ENCODE measurements around the gene LRRK2. TPM values are rescaled to one million over a fixed set of nuclear protein-coding genes. Genes with fewer than 3 reads are reported as not detected.

Gene LRRK2
- total and polyA plus RNA-seq, 4 donors = 1.5 to 11.5 (median 4.9) TPM

- no peaks in the 10 kb centered on the region for H3K4me1 ChIP-seq (ENCODE audit: control insufficient read depth in 4 of 4, insufficient read depth in 4 of 4, low read length in 3 of 4)
Measured at GRCh38 chr12:40375076-40375475, 150.3 kb downstream of the LRRK2 start.

DNA sequence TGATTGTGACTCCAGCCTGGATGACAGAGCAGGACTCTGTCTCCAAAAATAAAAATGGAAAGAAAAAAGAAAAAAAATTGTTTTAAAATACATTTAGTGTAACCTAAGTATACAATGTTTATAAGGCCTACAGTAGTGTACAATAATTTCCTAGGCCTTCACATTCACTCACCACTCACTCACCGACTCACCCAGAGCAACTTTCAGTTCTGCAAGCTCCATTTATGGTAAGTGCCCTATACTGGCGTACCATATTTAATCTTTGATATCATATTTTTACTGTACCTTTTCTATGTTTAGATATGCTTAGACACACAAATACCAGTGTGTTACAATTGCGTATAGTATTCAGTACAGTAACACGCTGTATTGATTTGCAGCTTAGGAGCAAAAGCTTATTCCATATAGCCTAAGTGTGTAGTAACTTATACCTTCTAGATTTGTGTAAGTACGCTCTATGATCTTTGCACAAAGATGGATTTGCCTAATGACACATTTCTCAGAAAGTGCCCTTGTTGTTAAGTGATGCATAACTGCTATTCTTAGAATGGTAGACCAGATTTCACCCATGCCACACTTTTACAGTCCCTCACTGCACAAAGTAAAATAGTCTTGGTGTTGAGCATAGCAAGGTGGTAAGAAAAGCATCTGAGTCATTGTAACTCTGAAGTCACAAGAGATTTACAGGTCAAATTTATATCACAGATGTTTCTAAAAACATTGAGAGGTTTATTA, 151.9 kb downstream of the LRRK2 start:
- H3K27me3 ChIP-seq (ENCODE audit: control insufficient read depth in 4 of 4, insufficient read depth in 4 of 4, low read length in 3 of 4) = no peaks in the 10 kb centered on the region
- WGBS = 96% methylated on average over 5 of the region's 5 CpGs
- no peaks in the 10 kb centered on the region for H3K4me1 ChIP-seq (ENCODE audit: control insufficient read depth in 4 of 4, insufficient read depth in 4 of 4, low read length in 3 of 4)
- no peak overlapping the region for H3K4me3 ChIP-seq (ENCODE audit: low read depth in 1 of 3, low read length in 3 of 3)
- H3K9ac ChIP-seq (ENCODE audit: low read depth in 1 of 2, low read length in 2 of 2) = no peak overlapping the region
- no peaks in the 10 kb centered on the region for H3K9me3 ChIP-seq (ENCODE audit: control insufficient read depth in 4 of 4, low read length in 3 of 4)
- H3K36me3 ChIP-seq (ENCODE audit: control insufficient read depth in 4 of 4, insufficient read depth in 3 of 4, low read depth in 1 of 4, low read length in 3 of 4) = no peaks in the 10 kb centered on the region
- no peak overlapping the region for H3K27ac ChIP-seq (ENCODE audit: low read depth in 1 of 2, low read length in 2 of 2)
- no peak for DNase-seq (ENCODE audit: low spot score)
- TF ChIP-seq, protein P1, sequence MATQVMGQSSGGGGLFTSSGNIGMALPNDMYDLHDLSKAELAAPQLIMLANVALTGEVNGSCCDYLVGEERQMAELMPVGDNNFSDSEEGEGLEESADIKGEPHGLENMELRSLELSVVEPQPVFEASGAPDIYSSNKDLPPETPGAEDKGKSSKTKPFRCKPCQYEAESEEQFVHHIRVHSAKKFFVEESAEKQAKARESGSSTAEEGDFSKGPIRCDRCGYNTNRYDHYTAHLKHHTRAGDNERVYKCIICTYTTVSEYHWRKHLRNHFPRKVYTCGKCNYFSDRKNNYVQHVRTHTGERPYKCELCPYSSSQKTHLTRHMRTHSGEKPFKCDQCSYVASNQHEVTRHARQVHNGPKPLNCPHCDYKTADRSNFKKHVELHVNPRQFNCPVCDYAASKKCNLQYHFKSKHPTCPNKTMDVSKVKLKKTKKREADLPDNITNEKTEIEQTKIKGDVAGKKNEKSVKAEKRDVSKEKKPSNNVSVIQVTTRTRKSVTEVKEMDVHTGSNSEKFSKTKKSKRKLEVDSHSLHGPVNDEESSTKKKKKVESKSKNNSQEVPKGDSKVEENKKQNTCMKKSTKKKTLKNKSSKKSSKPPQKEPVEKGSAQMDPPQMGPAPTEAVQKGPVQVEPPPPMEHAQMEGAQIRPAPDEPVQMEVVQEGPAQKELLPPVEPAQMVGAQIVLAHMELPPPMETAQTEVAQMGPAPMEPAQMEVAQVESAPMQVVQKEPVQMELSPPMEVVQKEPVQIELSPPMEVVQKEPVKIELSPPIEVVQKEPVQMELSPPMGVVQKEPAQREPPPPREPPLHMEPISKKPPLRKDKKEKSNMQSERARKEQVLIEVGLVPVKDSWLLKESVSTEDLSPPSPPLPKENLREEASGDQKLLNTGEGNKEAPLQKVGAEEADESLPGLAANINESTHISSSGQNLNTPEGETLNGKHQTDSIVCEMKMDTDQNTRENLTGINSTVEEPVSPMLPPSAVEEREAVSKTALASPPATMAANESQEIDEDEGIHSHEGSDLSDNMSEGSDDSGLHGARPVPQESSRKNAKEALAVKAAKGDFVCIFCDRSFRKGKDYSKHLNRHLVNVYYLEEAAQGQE (IDR thresholded peaks at IDR 0.05) = no peak
- TF ChIP-seq GABPA (IDR thresholded peaks at IDR 0.05 in 1 of 2, conservative IDR thresholded peaks at IDR 0.05 in 1 of 2) (no peak), NR2F2 (IDR thresholded peaks at IDR 0.05) (no peak), ZBTB33 (IDR thresholded peaks at IDR 0.05) (no peak), TAF1 (conservative IDR thresholded peaks at IDR 0.05) (no peak), ATF3 (IDR thresholded peaks at IDR 0.05) (no peak), FOXA1 (IDR thresholded peaks at IDR 0.05) (no peak), HNF4A (conservative IDR thresholded peaks at IDR 0.05) (no peak), HNF4G (IDR thresholded peaks at IDR 0.05) (no peak), YY1 (IDR thresholded peaks at IDR 0.05) (no peak), RAD21 (IDR thresholded peaks at IDR 0.05) (no peak), JUND (IDR thresholded peaks at IDR 0.05) (no peak), SP1 (IDR thresholded peaks at IDR 0.05) (no peak), EGR1 (IDR thresholded peaks at IDR 0.05; ENCODE audit: low read depth in 2 of 2) (no peak), RXRA (IDR thresholded peaks at IDR 0.05) (no peak), FOXA2 (IDR thresholded peaks at IDR 0.05) (no peak)
- TF ChIP-seq, protein P2, sequence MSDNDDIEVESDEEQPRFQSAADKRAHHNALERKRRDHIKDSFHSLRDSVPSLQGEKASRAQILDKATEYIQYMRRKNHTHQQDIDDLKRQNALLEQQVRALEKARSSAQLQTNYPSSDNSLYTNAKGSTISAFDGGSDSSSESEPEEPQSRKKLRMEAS (IDR thresholded peaks at IDR 0.05) = no peak

More at GRCh38 chr12:40375076-40375475, 150.3 kb downstream of the LRRK2 start:
- Histone ChIP-seq H3K9me3 (ENCODE audit: control insufficient read depth in 4 of 4, low read length in 3 of 4) (no peaks in the 10 kb centered on the region), H3K36me3 (ENCODE audit: control insufficient read depth in 4 of 4, insufficient read depth in 3 of 4, low read depth in 1 of 4, low read length in 3 of 4) (no peaks in the 10 kb centered on the region), H3K27me3 (ENCODE audit: control insufficient read depth in 4 of 4, insufficient read depth in 4 of 4, low read length in 3 of 4) (no peaks in the 10 kb centered on the region), H3K4me3 (ENCODE audit: low read depth in 1 of 3, low read length in 3 of 3) (no peak overlapping the region), H3K9ac (ENCODE audit: low read depth in 1 of 2, low read length in 2 of 2) (no peak overlapping the region), H3K27ac (ENCODE audit: low read depth in 1 of 2, low read length in 2 of 2) (no peak overlapping the region)
- WGBS = 71% methylated on average over 6 of the region's 6 CpGs
- TF ChIP-seq JUND (IDR thresholded peaks at IDR 0.05) (no peak), CTCF (IDR thresholded peaks at IDR 0.05; ENCODE audit: low read depth, low read length, missing input control) (peak; percentile 6), EGR1 (IDR thresholded peaks at IDR 0.05; ENCODE audit: low read depth in 2 of 2) (no peak), RAD21 (IDR thresholded peaks at IDR 0.05) (peak in 1 of 2 donors; percentile 27), TAF1 (conservative IDR thresholded peaks at IDR 0.05) (no peak), SP1 (IDR thresholded peaks at IDR 0.05) (no peak), ATF3 (IDR thresholded peaks at IDR 0.05) (no peak)
- no peak for DNase-seq (ENCODE audit: low spot score)

Measured in liver (tissue), 9 donors.